Myocyte (in vitro differentiated cells): ENCODE results near the gene TMTC1. TPM values are rescaled to one million over a fixed set of nuclear protein-coding genes. Genes with fewer than 3 reads are reported as not detected.
"Not testable (repeated sequence)": the region's sequence is repeated elsewhere in the genome, so short reads cannot be mapped to it uniquely, and the experiment has no call there.

Experiments
- DNase-seq: peaks from one replicate; pipeline ENCODE4 v3.0.0-alpha.2; 2012; ENCODE audit warnings: low read depth
- polyA plus RNA-seq: library from polyadenylated mRNA; unstranded; fragments of >200 nt; gene quantifications from one replicate; pipeline ENCODE4 v1.2.1, GENCODE V29; 2012; ENCODE audit warnings: missing spikeins
- total RNA-seq: library from RNA; depleted of rRNA; stranded (reverse); fragments of >200 nt; gene quantifications from 2 replicates; pipeline ENCODE4 v1.2.3, GENCODE V29; 2014

TMTC1 gene
- total RNA-seq = 109 and 159 TPM in 2 replicates
- 11.6 TPM for polyA plus RNA-seq

DNA sequence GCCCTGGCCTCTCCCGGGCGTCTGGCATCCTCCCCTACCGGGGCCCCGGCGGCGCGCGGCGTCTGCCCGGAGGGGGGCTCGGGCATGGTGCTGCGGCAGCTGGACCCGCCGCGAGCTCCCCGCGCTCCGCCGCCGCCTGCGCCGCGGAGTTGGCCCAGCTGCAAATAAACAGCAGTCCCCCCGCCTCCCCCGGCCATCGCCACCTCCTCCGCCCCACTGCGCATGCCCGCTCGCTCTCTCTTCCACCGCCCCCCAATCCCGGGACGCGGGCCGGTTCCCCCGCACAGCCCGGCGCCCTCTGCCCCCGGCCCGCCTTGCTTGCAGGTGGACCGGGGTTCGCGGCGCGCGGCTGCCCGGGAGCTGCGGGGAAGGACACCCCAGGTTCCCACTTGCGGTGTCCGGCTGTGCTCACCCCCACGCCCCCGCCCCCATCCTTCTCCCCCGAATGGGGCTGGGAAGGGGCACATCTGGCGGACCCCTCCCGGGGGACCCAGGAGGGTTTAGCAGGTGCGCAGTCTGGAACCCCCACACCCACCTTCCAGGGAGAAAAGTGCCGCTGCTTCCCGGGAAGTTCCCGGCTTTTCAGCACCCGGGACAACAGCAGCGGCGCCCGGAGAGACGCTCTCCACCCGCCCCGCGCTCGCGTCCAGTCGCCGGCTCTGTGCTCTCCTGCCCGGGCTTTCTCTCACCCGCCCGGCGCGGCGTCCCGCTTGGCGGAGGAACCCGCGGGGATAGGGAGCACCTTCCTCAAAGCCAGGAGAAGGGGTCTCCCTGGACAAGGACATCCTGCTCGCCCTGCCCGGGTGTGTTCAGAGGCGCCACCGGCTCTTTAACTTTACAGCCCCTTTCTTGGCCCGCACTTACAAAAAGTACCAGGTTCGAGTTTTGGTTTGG lies at the start of gene TMTC1:
TSS of gene TMTC1 (minus strand) at position 170 of the 894 bp plus-strand sequence. CDS start 191 bp downstream, outside the sequence.
- DNase-seq = peak; percentile 82

DNA sequence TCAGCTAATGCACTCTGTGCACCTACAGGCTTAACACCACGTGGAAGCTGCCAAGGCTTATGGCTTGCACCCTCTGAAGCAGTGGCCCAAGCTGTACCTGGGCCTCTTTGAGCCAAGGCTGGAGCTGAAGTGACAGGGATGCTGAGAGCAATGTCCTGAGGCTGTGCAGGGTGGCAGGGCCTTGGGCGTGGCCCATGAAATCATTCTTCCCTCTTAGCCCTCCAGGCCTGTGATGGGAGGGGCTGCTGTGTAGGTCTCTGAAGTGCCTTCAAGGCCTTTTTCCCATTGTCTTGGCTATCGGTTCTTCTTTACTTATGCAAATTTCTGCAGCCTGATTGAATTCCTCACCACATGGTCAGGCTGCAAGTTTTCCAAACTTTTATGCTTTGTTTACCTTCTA lies 47.4 kb upstream of the TMTC1 start:
- no peak for DNase-seq

DNA sequence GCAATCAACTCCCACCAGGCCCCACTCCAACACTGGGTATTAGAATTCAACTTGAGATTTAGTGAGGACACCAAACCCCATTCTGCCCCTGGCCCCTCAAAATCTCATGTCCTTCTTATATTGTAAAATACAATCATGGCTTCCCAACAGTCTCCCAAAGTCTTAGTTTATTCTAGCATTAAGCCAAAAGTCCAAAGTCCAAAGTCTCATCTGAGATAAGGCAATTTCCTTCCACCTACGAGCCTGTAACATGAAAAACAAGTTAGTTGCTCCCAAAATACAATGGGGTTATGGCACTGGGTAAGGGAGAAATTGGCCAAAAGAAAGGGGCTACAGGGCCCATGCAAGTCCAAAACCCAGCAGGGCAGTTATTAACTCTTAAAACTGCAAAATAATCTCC lies 46.6 kb upstream of the TMTC1 start:
- DNase-seq = no peak

DNA sequence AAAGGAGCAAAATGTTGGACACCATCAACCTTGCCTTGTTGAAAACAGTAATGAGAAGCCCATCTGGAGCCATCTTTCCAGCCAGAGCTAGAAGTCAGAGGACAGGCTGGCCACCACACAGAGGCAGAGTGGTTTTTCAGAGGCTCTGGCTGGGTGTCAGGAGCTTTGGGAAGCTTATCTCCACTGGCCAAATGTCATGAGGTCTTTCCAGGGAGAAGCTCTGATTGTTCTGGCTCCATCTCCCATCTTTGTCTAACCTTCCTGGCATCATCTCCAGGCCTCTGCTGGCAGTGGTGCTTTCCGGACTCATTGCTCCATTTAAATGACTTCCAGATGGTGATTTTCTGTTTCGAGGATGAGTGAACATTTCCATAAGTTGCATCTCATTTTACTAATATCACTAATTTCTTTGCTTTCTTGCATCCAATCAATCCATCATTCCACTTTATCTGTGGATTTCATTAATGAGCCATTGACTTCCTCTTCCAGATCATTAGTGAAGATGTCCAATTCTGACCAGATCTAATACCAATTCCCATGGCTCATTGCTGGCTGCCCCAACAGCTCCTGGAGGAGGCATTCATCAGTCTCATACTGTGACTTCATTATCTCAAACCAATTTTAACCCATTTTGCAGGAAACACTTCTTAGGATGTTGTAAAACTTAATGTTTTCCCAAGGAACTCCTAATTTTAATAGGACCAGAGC lies 35.3 kb upstream of the TMTC1 start:
- no peak for DNase-seq

DNA sequence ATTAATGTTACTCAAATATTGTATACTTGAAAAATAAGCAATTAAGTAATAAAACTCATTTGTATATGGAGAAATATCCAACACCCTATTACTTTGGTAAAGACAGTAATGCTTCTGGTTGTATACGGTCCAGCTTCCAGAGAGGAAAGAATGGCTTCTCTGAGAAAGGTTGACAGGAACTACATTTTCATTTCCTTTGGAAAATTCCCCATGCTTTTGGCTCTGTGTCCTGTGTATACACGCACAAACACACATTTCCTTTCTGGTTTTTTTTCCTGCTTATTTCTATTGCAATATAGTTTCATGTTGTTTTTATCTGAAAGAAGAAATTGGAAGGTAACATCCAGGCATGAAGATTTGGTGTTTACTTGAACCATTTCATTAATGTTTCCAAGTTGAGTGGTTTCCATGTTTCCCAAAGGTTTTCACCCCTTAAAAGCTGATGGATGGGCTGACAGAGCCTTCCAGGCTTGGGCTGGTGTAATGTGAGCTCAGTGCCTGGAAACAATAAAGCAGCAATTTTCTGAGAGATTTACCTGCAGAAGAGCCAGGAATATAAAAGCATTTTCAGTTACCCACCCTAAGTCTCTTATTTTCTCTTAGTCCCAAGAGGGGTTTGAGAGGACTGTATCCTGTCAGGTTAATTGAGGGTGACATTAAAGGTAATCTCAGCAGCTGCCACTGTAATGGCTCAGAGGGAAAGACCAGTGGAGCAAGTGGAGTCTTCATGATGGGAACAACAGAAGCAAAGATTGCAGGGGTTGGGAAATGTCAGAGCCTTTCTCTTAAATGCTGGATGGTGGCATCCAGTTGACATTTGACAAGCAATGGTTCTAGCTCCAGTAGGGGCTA lies 33.4 kb upstream of the TMTC1 start:
- no peak for DNase-seq

DNA sequence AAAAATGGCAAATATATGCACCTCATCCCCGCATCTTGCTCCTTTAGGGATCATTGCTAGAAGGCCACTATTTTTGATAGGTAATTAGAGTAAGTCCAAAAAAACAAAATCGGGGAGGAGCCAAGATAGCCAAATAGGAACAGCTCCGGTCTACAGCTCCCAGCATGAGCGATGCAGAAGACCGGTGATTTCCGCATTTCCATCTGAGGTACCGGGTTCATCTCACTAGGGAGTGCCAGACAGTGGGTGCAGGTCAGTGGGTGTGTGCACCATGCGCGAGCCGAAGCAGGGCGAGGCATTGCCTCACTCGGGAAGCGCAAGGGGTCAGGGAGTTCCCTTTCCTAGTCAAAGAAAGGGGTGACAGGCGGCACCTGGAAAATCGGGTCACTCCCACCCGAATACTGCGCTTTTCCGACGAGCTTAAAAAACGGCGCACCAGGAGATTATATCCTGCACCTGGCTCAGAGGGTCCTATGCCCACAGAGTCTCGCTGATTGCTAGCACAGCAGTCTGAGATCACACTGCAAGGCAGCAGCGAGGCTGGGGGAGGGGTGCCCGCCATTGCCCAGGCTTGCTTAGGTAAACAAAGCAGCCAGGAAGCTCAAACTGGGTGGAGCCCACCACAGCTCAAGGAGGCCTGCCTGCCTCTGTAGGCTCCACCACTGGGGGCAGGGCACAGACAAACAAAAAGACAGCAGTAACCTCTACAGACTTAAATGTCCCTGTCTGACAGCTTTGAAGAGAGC lies 26.0 kb upstream of the TMTC1 start:
- DNase-seq = not testable (repeated sequence)

DNA sequence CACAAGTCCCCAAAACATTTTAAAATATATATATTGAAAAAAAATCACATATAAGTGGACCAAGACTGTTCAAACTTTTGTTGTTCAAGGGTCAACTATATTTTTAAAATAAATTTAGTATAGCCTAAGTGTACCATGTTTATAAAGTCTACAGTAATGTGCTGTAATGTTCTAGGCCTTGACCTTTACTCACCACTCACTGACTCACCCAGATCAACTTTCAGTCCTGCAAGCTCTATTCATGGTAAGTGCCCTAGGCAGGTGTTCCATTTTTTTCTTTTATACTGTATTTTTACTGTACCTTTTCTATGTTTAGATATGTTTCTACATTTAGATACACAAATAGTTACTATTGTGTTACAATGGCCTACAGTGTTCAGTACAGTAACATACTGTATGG lies 23.4 kb upstream of the TMTC1 start:
- DNase-seq = peak; percentile 62

DNA sequence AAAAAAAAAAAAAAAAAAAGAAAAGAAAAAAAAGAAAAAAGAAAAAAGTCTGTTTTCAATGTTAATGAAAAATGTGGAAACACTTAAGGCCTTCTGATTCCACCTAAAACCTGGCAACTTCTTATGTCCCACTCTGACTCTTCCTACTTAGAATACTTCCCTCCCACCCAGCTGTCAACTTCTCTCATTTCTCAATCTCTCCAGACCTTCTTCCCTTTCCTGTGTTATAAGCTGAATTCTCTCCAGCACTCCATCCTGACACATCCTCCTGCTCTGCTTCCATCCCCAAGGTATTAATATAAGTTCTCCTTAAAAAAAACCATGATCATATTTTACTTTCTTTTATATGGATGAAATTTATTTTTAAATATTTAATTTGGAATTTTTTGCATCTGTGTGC lies 20.3 kb upstream of the TMTC1 start:
- peak; percentile 11 for DNase-seq

DNA sequence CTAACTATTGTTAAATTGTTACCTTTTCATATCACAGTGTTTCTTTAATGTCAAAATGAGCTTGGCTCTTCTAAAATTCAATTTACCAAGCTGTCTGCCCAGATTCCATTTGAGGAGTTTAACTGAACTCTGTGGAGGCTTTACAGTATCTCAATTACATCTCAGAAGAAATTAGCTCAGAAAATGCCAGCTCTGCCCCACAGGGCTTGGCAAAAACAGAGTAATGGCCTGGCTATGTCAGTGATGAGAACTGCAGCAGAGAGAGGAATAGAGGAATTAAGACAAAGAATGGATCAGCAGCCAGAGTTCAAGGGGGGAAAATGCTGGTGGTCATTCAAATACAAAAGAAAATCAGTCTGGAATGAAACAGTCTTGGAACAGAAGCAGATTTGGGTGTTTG lies 15.8 kb upstream of the TMTC1 start:
- DNase-seq = peak; percentile 14

DNA sequence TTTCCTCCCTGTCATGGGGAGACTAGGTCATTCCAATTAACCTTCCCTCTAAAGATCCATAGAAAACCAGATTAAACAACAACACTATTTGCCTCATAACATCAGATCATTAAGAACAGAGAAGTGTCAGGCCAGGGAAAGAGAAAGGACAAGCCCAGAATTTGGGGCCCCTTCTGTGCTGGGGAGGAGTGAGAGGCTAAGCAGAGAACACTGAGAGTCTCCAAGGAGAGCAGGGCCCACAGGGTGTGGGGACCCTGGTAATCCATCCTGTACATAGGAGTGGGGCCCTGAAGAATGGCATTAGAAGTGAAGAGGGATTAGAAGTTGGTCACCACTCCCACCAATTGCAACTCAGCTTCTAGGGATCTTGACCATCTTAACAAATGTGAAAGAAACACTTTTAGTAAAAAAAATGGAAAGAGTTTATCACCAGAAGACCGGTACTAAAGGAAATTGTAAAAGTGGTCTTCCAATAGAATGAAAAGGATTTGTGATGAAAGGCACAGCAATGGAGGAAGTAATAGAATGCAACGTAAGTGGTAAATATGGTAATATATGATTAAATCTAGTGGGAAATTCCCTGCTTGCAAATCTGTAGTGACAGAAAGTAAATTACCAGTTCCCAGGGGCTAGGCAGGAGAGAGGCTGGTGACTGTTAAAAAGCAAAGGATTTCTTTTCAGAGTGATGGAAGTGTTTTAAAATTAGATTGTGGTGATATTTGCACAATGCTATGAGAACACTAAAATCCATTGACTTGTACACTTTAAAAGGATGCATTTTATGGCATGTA lies 14.0 kb upstream of the TMTC1 start:
- DNase-seq = peak; percentile 18

DNA sequence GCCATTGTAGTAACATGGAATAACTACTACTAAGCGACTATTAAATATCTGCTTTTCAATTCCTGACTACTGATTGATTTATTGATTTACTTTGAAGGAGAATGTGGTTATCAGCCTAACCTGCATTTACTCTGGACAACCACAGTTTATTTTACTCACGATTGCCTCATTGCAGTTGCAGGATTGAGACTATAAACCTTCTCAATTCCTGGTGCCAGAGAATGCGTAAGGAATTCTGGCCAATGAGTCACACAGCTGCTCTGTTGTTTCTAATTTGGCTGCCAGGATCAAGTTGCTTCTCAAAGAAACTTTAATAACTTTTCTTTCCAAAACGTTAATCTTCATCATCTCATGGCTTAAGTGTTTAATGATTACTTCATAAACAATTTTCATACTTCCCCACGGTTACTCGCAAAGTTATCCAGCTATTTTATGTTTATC lies 13.1 kb upstream of the TMTC1 start:
- peak; percentile 93 for DNase-seq

DNA sequence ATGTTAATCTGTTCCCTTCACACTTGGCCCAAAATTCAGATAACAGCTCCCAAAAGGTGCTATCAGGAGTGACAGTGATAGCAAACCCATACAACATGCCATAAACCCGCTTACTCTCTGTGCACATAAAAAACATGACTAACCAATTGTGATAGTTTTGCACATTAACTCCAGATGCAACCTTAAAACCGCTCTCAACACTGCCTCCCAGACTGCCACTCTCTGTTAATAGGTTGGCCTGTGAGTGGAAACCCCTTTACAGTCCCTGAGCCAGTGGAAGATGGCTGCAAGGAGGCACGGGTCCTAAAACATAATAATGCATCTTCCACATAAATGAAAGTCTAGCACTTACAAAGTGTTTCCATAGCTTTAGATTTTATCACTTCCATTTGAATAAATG lies 12.0 kb upstream of the TMTC1 start:
- no peak for DNase-seq

DNA sequence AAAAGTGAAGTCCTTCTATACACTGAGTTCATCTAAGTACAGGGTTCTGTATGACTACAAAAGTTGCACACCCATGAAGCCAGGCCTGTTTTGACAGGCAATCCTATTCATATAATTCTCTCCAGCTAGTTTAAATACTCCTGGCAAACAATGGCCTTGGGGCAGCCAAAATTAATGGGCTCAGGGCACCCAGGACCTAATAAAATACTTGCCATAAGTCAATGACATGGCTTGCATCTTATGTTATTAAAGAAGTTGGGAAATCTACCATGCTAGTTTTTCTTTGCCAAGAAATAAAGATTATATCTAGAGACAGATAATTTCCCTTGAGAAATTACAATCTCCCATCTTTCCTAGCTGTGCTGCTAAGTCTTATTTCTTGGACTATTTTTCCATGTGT lies 11.1 kb upstream of the TMTC1 start:
- no peak for DNase-seq

DNA sequence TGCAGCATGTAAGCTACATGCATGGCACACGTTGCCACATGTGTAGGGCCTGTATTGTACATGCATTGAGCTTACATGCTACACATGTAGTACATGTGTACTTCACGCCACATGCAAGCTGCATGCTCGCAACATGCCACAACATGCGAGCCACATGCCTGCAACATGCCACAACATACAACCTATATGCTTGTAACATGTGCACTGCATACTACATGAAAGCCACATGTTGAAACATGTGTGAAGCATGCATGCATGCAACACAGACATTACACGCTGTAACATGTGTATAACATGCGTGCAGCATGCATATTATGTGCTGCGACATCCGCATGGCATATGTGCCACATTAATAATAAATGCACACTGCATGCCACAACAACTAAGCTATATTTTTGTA lies 9.1 kb upstream of the TMTC1 start:
- DNase-seq = no peak

DNA sequence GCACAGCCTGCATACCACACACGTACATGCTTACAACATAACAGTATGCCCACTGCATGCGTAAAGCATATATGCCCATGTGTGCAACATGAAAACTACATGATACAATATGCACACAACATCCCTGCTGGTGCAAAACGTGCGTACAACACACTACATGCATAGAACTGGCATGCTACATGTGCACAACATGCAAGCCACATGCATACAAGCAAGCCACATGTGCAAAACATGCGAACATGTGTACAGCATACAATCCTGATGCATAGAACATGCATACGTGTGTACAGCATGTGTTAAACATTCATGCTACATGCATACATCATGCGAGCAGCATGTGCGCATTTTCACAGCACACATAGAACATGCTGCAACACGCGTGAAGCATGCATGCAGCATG lies 8.4 kb upstream of the TMTC1 start:
- DNase-seq = no peak

DNA sequence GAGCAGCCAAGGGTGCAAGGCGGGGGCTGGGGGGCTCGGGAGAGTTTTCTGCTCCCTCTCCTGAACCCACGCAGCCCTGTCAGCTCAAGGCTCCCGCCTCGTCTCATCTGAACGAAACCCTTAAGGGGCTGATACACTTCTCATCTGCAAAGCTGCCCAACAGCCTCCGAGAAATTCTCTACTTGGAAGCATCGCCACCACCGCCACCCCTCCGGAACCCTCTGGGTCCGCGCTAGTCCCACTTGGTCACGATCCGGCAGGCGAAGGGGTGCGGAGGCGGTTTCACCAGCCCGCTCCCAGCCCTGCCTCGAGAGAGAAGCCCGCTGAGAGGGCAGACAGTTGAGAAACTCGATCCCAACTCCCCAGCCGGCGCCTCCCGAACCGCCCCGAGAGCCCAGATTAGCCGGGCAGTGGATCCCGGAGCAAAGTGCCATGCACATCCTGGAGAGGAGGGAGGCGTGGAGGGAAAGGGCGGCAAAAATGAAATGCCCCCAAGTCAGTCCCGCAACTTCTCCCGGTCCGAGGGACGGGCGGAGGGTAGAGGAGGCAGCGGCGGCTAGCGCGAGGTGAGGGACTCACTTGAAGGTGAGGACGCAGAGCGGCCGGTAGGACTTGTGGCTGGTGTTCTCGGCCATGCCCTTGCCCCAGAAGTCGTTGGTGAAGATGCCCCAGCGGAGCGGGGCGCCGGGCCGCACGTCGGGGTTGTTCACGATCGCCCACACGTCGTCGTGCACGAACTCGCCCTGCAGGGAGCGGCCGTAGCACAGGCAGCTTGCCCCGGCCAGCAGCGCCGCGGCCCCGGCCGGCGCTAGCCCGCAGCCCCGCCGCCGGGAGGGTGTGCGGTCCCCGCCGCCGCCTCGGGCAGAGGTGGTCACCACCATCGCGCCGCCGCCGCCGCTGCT lies 620 bp downstream of the TMTC1 start:
- peak; percentile 77 for DNase-seq

DNA sequence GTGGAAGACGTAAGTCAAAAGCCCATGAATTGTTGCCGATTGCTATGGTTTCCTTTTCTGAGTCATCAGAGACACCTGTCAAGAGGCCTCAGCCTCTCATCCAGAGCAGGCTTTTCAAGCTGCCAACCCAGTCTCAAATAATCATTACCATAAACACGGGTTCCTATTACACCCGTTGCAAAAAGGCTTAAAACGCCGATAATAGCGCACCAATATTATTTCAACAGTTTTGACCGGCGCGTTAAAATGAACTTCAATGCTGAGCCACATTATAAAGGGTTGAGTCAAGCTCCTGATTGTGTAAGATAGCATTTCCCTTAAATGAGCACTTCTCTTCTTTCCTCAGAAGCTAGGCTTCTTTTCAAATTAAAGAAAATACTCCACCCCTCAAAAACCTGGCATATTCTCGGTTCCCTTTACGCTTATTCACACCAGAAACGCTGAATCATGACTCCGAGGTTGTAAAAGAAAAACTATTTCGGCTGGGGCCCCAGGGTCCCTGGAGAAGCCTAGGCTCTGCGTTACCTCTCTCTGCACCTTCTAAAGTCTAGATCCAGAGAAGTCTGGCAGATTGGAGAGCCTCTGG lies 1.4 kb downstream of the TMTC1 start:
- peak; percentile 84 for DNase-seq

DNA sequence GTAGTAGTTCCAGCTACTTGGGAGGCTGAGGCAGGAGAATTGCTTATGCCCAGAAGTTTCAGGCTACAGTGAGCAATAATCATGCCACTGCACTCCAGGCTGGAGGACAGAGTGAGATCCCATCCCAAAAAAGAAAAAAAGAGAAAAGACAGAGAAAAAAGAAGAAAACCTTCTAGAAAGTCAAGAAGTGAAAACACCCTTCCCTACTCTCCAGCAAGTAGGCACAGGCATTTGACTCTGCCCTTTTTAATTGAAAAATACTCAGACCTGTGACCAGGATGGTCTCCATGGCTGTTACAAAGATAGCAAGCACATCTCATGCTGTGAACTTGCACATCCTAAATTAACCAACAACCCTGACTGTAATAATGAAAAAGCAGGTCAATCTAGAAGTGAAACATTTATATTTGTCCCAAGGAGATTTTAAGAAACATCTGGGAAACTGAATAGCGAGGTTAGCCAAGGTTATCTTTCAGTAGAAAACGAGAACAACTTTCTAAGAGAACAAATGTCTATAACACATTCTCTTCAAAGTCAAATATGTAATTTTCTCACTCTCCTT lies 2.0 kb downstream of the TMTC1 start:
- DNase-seq = no peak
